Right atrium auricular region (tissue), 2 donors: ENCODE data around the gene NEK8. TPM values are rescaled to one million over a fixed set of nuclear protein-coding genes. Genes with fewer than 3 reads are reported as not detected.
"Not testable (repeated sequence)": the region's sequence is repeated elsewhere in the genome, so short reads cannot be mapped to it uniquely, and the experiment has no call there.

Experiments used
- DNase-seq: peaks from one replicate; pipeline ENCODE4 v3.0.0-alpha.2; 2019; ENCODE audit warnings: low spot score
- H3K27ac ChIP-seq, 2 donors: fragments of 200-600 bp; sonication (generic); 1 replicate in 1 of 2; 2 replicates in 1 of 2; pipeline ENCODE4 v1.5.1; 2016 to 2019
- H3K27me3 ChIP-seq, 2 donors: fragments of 200-600 bp; sonication (generic); one replicate each; pipeline versions ENCODE4 v1.5.1 to v1.6.0; 2017 to 2019
- H3K36me3 ChIP-seq: fragments of 200-600 bp; sonication (generic); one replicate; pipeline ENCODE4 v1.5.1; 2016
- H3K4me1 ChIP-seq, 2 donors: fragments of 200-600 bp; sonication (generic); one replicate each; pipeline versions ENCODE4 v1.5.1 to v1.6.0; 2017 to 2019
- H3K4me3 ChIP-seq, 2 donors: fragments of 200-600 bp; sonication (generic); 1 replicate in 1 of 2; 2 replicates in 1 of 2; pipeline ENCODE4 v1.5.1; 2017 to 2019; ENCODE audit warnings: mild to moderate bottlenecking in 1 of 2, moderate library complexity in 1 of 2
- H3K9me3 ChIP-seq, 2 donors: fragments of 200-600 bp; sonication (generic); one replicate each; pipeline ENCODE4 v1.5.1; 2019
- CTCF ChIP-seq, 2 donors: fragments of 200-600 bp; sonication (generic); IDR thresholded peaks; one replicate each; pipeline ENCODE4 v1.5.1; 2019; ENCODE audit warnings: antibody characterized with exemption in 2 of 2
- total RNA-seq, 2 donors: library from RNA; depleted of rRNA; stranded (reverse); fragments of >200 nt; gene quantifications; one replicate each; pipeline ENCODE4 v1.1.0, GENCODE V29; 2016

The NEK8 gene
- total RNA-seq, 2 donors from 2014 or later: 1.0 to 1.1 TPM

GRCh38 chr17:28774206-28774605 lies 45.6 kb downstream of the NEK8 start:
- Histone ChIP-seq H3K9me3 (no peaks in the 10 kb centered on the region), H3K36me3 (no peaks in the 10 kb centered on the region), H3K27ac (no peak overlapping the region), H3K4me3 (no peak overlapping the region), H3K4me1 (peaks cover 0 to 11% of the 10 kb centered on the region in 2 donors), H3K27me3 (no peaks in the 10 kb centered on the region)
- TF ChIP-seq CTCF (IDR thresholded peaks at IDR 0.05): no peak
- no peak for DNase-seq

GRCh38 chr17:28777178-28777577 lies 48.6 kb downstream of the NEK8 start:
- Histone ChIP-seq H3K4me3 (no peak overlapping the region), H3K36me3 (no peaks in the 10 kb centered on the region), H3K4me1 (peaks cover 0 to 11% of the 10 kb centered on the region in 2 donors), H3K9me3 (no peaks in the 10 kb centered on the region), H3K27ac (no peak overlapping the region), H3K27me3 (no peaks in the 10 kb centered on the region)
- TF ChIP-seq CTCF (IDR thresholded peaks at IDR 0.05): no peak
- no peak for DNase-seq

GRCh38 chr17:28779601-28780000 lies 51.0 kb downstream of the NEK8 start:
- H3K4me1 ChIP-seq: peaks cover 0 to 11% of the 10 kb centered on the region in 2 donors
- H3K27me3 ChIP-seq, H3K9me3 ChIP-seq: not testable (repeated sequence)

GRCh38 chr17:28783161-28783560 lies 54.6 kb downstream of the NEK8 start:
- H3K27ac ChIP-seq: no peak overlapping the region
- H3K36me3 ChIP-seq: no peaks in the 10 kb centered on the region
- H3K4me1 ChIP-seq: no peaks in the 10 kb centered on the region
- no peaks in the 10 kb centered on the region for H3K9me3 ChIP-seq
- DNase-seq: no peak
- no peak overlapping the region for H3K4me3 ChIP-seq
- TF ChIP-seq CTCF (IDR thresholded peaks at IDR 0.05): no peak
- H3K27me3 ChIP-seq: no peaks in the 10 kb centered on the region

More at GRCh38 chr17:28779601-28780000, 51.0 kb downstream of the NEK8 start:
- DNase-seq, H3K4me3 ChIP-seq, H3K27ac ChIP-seq, H3K36me3 ChIP-seq: not testable (repeated sequence)

GRCh38 chr17:28788100-28788499 lies 59.5 kb downstream of the NEK8 start:
- no peaks in the 10 kb centered on the region for H3K4me1 ChIP-seq
- no peaks in the 10 kb centered on the region for H3K27me3 ChIP-seq
- no peaks in the 10 kb centered on the region for H3K36me3 ChIP-seq
- H3K27ac ChIP-seq: no peak overlapping the region
- H3K9me3 ChIP-seq: no peaks in the 10 kb centered on the region
- H3K4me3 ChIP-seq: no peak overlapping the region
- DNase-seq: no peak
- TF ChIP-seq CTCF (IDR thresholded peaks at IDR 0.05): no peak

Other genes starting within 250 kb of the NEK8 start
- not detected for gene FOXN1, start 222.4 kb upstream of the NEK8 start, total RNA-seq
- 10 to 100 TPM; 19.6 to 30.3 TPM for gene UNC119, start 176.2 kb upstream of the NEK8 start, total RNA-seq
- 10 to 100 TPM; 51.6 to 74.8 TPM for gene PIGS, start 157.3 kb upstream of the NEK8 start, total RNA-seq
- 100 to 1,000 TPM; 355 to 363 TPM for gene ALDOC, start 151.9 kb upstream of the NEK8 start, total RNA-seq
- 1 to 10 TPM in 1 of 2 donors, under 1 TPM in 1; 0.98 to 1.1 TPM for gene SPAG5, start 129.8 kb upstream of the NEK8 start, total RNA-seq
- 1 to 10 TPM; 1.3 to 1.8 TPM for gene RSKR, start 114.6 kb upstream of the NEK8 start, total RNA-seq
- 10 to 100 TPM; 62.5 to 70.3 TPM for gene BLTP2, start 83.6 kb upstream of the NEK8 start, total RNA-seq
- 10 to 100 TPM; 23.0 to 32.5 TPM for gene SDF2, start 66.9 kb upstream of the NEK8 start, total RNA-seq
- gene SUPT6H, start 66.6 kb upstream of the NEK8 start, total RNA-seq: 10 to 100 TPM; 28.5 to 45.4 TPM
- 1 to 10 TPM in 1 of 2 donors, under 1 TPM in 1; 0.94 to 1.4 TPM for gene PROCA1, start 16.9 kb upstream of the NEK8 start, total RNA-seq
- gene RAB34, start 10.9 kb upstream of the NEK8 start, total RNA-seq: 100 to 1,000 TPM in 1 of 2 donors, 10 to 100 TPM in 1; 55.8 to 139 TPM
- 100 to 1,000 TPM; 231 to 505 TPM for gene RPL23A, start 8.8 kb upstream of the NEK8 start, total RNA-seq
- gene TLCD1, start 2.6 kb upstream of the NEK8 start, total RNA-seq: 1 to 10 TPM in 1 of 2 donors, not detected in 1; 1.7 TPM
- 1 to 10 TPM; 3.3 to 6.7 TPM for gene TRAF4, start 15.2 kb downstream of the NEK8 start, total RNA-seq
- 10 to 100 TPM; 26.5 to 30.0 TPM for gene FAM222B, start 114.0 kb downstream of the NEK8 start, total RNA-seq
- gene ERAL1, start 126.2 kb downstream of the NEK8 start, total RNA-seq: 10 to 100 TPM; 32.0 to 51.4 TPM
- 10 to 100 TPM; 52.8 to 57.7 TPM for gene FLOT2, start 168.9 kb downstream of the NEK8 start, total RNA-seq
- 1 to 10 TPM; 2.5 to 3.9 TPM for gene DHRS13, start 174.3 kb downstream of the NEK8 start, total RNA-seq
- gene PHF12, start 222.7 kb downstream of the NEK8 start, total RNA-seq: 10 to 100 TPM; 19.6 to 35.7 TPM